PC-3 (cell line): ENCODE data around the gene TMTC1. TPM values are rescaled to one million over a fixed set of nuclear protein-coding genes. Genes with fewer than 3 reads are reported as not detected.

Experiments used
- ATAC-seq: fragments of 200-7000 bp; cut with Tn5 transposase; 2 replicates; pipeline ENCODE4 v1.9.1; 2020; ENCODE audit warnings: mild to moderate bottlenecking, moderate library complexity
- BruUV-seq: library from RNA; stranded (reverse); fragments of 400-500 nt; replicated peaks from 2 replicates; lab custom pipeline; 2021; lab: Mats Ljungman, UMichigan
- CTCF ChIA-PET: fragments of 300-600 bp; sonication (Branson Sonifier 250); formaldehyde crosslinking; loops from one replicate; lab custom pipeline; 2022; ENCODE audit warnings: antibody characterized with exemption; lab: Charles Lee
- POLR2A ChIA-PET: fragments of 300-600 bp; sonication (Branson Sonifier 250); formaldehyde crosslinking; loops from one replicate; lab custom pipeline; 2022; ENCODE audit warnings: antibody characterized with exemption; ENCODE audit not compliant: unreplicated experiment; lab: Charles Lee
- DNase-seq: peaks from one replicate; pipeline ENCODE4 v3.0.0-alpha.2; 2015
- H2AFZ ChIP-seq: fragments of 300-600 bp; sonication (generic); 2 replicates; pipeline ENCODE4 v1.6.0; 2016; ENCODE audit warnings: antibody characterized with exemption, low read length
- H3F3A ChIP-seq: fragments of 300-600 bp; sonication (generic); one replicate; pipeline ENCODE4 v1.6.0; 2017; ENCODE audit warnings: antibody characterized with exemption, low read length, control low read depth, mild to moderate bottlenecking; ENCODE audit not compliant: unreplicated experiment
- H3K27ac ChIP-seq: fragments of 300-600 bp; sonication (generic); 2 replicates; pipeline ENCODE4 v1.5.1; 2016; ENCODE audit warnings: mild to moderate bottlenecking, low read length
- H3K27me3 ChIP-seq: fragments of 300-600 bp; sonication (generic); 2 replicates; pipeline ENCODE4 v1.6.1; 2016; ENCODE audit warnings: low read length, mixed read lengths
- H3K36me3 ChIP-seq: fragments of 300-600 bp; sonication (generic); 2 replicates; pipeline ENCODE4 v1.6.1; 2016; ENCODE audit warnings: low read depth, mixed run types, low read length, mixed read lengths
- H3K4me1 ChIP-seq: fragments of 300-600 bp; sonication (generic); 2 replicates; pipeline ENCODE4 v1.5.1; 2016; ENCODE audit warnings: low read length; ENCODE audit not compliant: insufficient read depth
- H3K4me2 ChIP-seq: fragments of 300-600 bp; sonication (generic); 2 replicates; pipeline ENCODE4 v1.6.0; 2016; ENCODE audit warnings: low read length
- H3K4me3 ChIP-seq: fragments of 300-600 bp; sonication (generic); 2 replicates; pipeline ENCODE4 v1.5.1; 2016; ENCODE audit warnings: mild to moderate bottlenecking, low read length, mixed read lengths
- H3K79me2 ChIP-seq: fragments of 300-600 bp; sonication (generic); 2 replicates; pipeline ENCODE4 v1.6.1; 2017; ENCODE audit warnings: low read length, mixed read lengths
- H3K9ac ChIP-seq: fragments of 300-600 bp; sonication (generic); 2 replicates; pipeline ENCODE4 v1.6.0; 2016; ENCODE audit warnings: mild to moderate bottlenecking, low read length
- H3K9me2 ChIP-seq: fragments of 300-600 bp; sonication (generic); replicated peaks from 2 replicates; pipeline ENCODE4 v1.6.1; 2016; ENCODE audit warnings: mixed run types, low read length, mixed read lengths
- H3K9me3 ChIP-seq: fragments of 300-600 bp; sonication (generic); 2 replicates; pipeline ENCODE4 v1.6.1; 2016; ENCODE audit warnings: low read length, mixed read lengths
- H4K20me1 ChIP-seq: fragments of 300-600 bp; sonication (generic); 2 replicates; pipeline ENCODE4 v1.6.1; 2016; ENCODE audit warnings: low read length, mixed read lengths
- EZH2 ChIP-seq: fragments of 300-600 bp; sonication (generic); IDR thresholded peaks from one replicate; pipeline ENCODE4 v1.6.1; 2017; ENCODE audit warnings: antibody characterized with exemption, mild to moderate bottlenecking, low read length; ENCODE audit not compliant: unreplicated experiment
- EZH2phosphoT487 ChIP-seq: fragments of 300-600 bp; sonication (generic); IDR thresholded peaks from 2 replicates; pipeline ENCODE4 v1.6.1; 2018; ENCODE audit warnings: mild to moderate bottlenecking, antibody characterized with exemption, low read length, borderline replicate concordance
- intact Hi-C: fragments of 100-400 bp; cut with micrococcal nuclease; formaldehyde crosslinking; loops from 2 replicates; pipeline ENCODE4 v1.9.0; 2023
- total RNA-seq: library from RNA; depleted of rRNA; stranded (reverse); fragments of >200 nt; gene quantifications from 2 replicates; pipeline ENCODE4 v1.2.3, GENCODE V29; 2014
- TF ChIP-seq, protein P1 (sequence below): fragments of 300-600 bp; sonication (generic); conservative IDR thresholded peaks from 2 replicates; pipeline ENCODE4 v1.5.1; 2017; ENCODE audit warnings: antibody characterized with exemption, low read depth, mild to moderate bottlenecking, low read length

The TMTC1 gene
- total RNA-seq, 1 experiment from 2014 or later, result 5.8 TPM

DNA sequence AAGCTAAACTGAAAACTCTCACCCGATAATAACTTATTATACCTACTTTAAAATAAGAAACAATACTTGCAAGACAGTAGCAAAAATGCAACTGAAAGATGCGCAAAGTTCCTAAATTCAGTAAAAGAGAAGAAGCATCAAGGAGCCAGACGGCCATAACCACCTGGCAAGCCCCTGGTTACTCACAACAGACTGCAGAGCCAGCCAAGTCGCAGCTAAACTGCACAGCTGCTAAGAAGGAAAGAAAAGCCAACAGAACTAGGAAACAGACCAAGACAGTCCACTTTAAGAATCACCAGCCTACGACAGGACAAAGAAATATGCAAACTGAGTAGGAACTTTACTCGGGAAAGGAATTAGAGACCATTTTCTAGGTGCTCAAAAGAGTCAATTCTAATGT, 127.9 kb downstream of the TMTC1 start:
- no peaks in the 10 kb centered on the region for H4K20me1 ChIP-seq
- H3K27me3 ChIP-seq, result peaks cover 30% of the 10 kb centered on the region
- intact Hi-C loops, result no loop called here
- no peak for ATAC-seq
- no peaks in the 10 kb centered on the region for H3K79me2 ChIP-seq
- H2AFZ ChIP-seq, result no peak overlapping the region
- no peaks in the 10 kb centered on the region for H3K9me3 ChIP-seq
- H3K4me1 ChIP-seq, result no peaks in the 10 kb centered on the region
- TF ChIP-seq EZH2phosphoT487 (no peak), EZH2 (no peak)
- TF ChIP-seq, protein P1, sequence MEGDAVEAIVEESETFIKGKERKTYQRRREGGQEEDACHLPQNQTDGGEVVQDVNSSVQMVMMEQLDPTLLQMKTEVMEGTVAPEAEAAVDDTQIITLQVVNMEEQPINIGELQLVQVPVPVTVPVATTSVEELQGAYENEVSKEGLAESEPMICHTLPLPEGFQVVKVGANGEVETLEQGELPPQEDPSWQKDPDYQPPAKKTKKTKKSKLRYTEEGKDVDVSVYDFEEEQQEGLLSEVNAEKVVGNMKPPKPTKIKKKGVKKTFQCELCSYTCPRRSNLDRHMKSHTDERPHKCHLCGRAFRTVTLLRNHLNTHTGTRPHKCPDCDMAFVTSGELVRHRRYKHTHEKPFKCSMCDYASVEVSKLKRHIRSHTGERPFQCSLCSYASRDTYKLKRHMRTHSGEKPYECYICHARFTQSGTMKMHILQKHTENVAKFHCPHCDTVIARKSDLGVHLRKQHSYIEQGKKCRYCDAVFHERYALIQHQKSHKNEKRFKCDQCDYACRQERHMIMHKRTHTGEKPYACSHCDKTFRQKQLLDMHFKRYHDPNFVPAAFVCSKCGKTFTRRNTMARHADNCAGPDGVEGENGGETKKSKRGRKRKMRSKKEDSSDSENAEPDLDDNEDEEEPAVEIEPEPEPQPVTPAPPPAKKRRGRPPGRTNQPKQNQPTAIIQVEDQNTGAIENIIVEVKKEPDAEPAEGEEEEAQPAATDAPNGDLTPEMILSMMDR, result no peak
- BruUV-seq, result no TSS peak
- H3K36me3 ChIP-seq, result no peaks in the 10 kb centered on the region
- ChIA-PET POLR2A (no interaction called here), CTCF (interaction anchor here (0.6 kb wide), 1 partner anchor 103 kb away, joined by 3 read pairs; no protein-coding TSS in a partner anchor)
- no peak for DNase-seq
- H3F3A ChIP-seq, result no peaks in the 10 kb centered on the region
- no peak overlapping the region for H3K27ac ChIP-seq
- no peak overlapping the region for H3K4me3 ChIP-seq
- H3K9ac ChIP-seq, result no peak overlapping the region
- H3K9me2 ChIP-seq, result no peaks in the 10 kb centered on the region
- H3K4me2 ChIP-seq, result no peak overlapping the region

DNA sequence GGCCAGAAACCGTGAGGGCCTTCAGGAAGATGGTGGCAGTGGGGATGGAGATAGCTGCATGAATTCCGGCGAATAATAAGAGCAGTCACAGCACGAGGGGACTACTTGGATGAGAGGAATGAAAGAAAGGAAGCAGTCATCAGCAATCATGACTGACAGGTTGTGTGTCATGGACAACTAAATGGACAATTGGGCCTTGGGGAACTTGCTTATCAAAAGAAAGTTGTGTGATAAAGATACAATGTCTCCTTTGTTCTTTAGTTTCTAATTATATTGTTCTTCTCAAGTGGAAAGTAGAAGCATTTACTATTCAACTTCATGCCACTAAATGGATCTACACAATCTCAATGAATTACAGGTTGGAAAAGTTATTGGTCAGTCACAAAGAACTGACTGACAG, 130.5 kb downstream of the TMTC1 start:
- TF ChIP-seq EZH2 (no peak), EZH2phosphoT487 (no peak)
- TF ChIP-seq, protein P1, result no peak
- Histone ChIP-seq H3F3A (no peaks in the 10 kb centered on the region), H3K4me1 (no peaks in the 10 kb centered on the region), H3K27me3 (peaks cover 30% of the 10 kb centered on the region), H4K20me1 (no peaks in the 10 kb centered on the region), H3K27ac (no peak overlapping the region), H3K36me3 (no peaks in the 10 kb centered on the region), H3K9me2 (no peaks in the 10 kb centered on the region), H3K9ac (no peak overlapping the region), H3K4me2 (no peak overlapping the region), H3K4me3 (no peak overlapping the region), H2AFZ (no peak overlapping the region), H3K79me2 (no peaks in the 10 kb centered on the region), H3K9me3 (no peaks in the 10 kb centered on the region)
- BruUV-seq, result no TSS peak
- intact Hi-C loops, result no loop called here
- no peak for DNase-seq
- ChIA-PET POLR2A (no interaction called here), CTCF (no interaction called here)
- no peak for ATAC-seq

DNA sequence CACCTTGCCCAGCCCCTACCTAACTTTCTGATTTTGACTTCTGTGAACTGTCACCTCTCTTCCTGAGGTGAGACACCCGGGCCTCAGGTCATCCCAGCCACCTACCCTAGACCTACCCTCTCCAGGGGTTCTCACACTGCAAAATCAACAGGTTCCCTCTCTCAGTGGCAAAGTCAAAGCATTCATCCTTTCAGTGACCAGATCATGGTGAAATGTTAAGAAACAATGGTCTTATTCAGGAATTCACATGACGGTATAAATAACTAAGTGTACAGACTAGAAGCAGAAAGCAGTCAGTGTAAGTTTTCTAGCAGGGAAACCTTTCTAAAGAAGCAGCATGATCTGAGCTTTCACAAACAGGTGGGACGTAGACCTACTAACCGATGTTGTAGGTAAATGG, 133.4 kb downstream of the TMTC1 start:
- Histone ChIP-seq H3K79me2 (no peaks in the 10 kb centered on the region), H3K4me2 (no peak overlapping the region), H3K4me3 (no peak overlapping the region), H2AFZ (no peak overlapping the region), H3K27ac (no peak overlapping the region), H3K9ac (no peak overlapping the region), H3F3A (no peaks in the 10 kb centered on the region), H3K9me2 (no peaks in the 10 kb centered on the region), H3K36me3 (no peaks in the 10 kb centered on the region), H3K4me1 (no peaks in the 10 kb centered on the region), H3K9me3 (no peaks in the 10 kb centered on the region), H4K20me1 (no peaks in the 10 kb centered on the region), H3K27me3 (peaks cover 42% of the 10 kb centered on the region)
- DNase-seq, result no peak
- ATAC-seq, result no peak
- intact Hi-C loops, result no loop called here
- POLR2A ChIA-PET, result no interaction called here
- TF ChIP-seq, protein P1, result no peak
- TF ChIP-seq EZH2phosphoT487 (no peak), EZH2 (no peak)
- BruUV-seq, result no TSS peak
- CTCF ChIA-PET, result no interaction called here
